Naive thymus-derived CD4-positive, alpha-beta T cell (primary cell): ENCODE measurements around the gene EQTN. TPM values are rescaled to one million over a fixed set of nuclear protein-coding genes. Genes with fewer than 3 reads are reported as not detected.
A peak's percentile ranks its signal among the peaks of the same experiment; 100 is the strongest.

ENCODE experiments used
- ATAC-seq: fragments of 150-1000 bp; cut with Tn5 transposase; 2 replicates; pipeline ENCODE4 v1.10.0; 2021; ENCODE audit warnings: mild to moderate bottlenecking, moderate library complexity
- CTCF ChIA-PET: fragments of 350-600 bp; sonication (Branson Sonifier 250); formaldehyde crosslinking; loops from one replicate; lab custom pipeline; 2021; ENCODE audit warnings: antibody characterized with exemption; lab: Charles Lee
- POLR2A ChIA-PET: fragments of 350-600 bp; sonication (Branson Sonifier 250); formaldehyde crosslinking; loops from one replicate; lab custom pipeline; 2021; ENCODE audit warnings: antibody characterized with exemption, inconsistent platforms; lab: Charles Lee
- DNase-seq, 9 donors: peaks; one replicate each; pipeline versions ENCODE4 v3.0.0 to v3.0.0-alpha.2; 2020 to 2022; ENCODE audit warnings: mixed read lengths in 1 of 9
- H3K27ac ChIP-seq: one replicate; pipeline ENCODE4 v1.7.0; 2013; ENCODE audit warnings: mild to moderate bottlenecking, low read depth, low read length, moderate library complexity
- H3K27me3 ChIP-seq, 2 donors: one replicate each; pipeline ENCODE4 v1.7.0; 2013; ENCODE audit warnings: low read length in 2 of 2, mild to moderate bottlenecking in 2 of 2, moderate library complexity in 2 of 2; ENCODE audit not compliant: control insufficient read depth in 2 of 2, insufficient read depth in 2 of 2
- H3K36me3 ChIP-seq, 3 experiments: 1 replicate in 2 of 3; 2 replicates in 1 of 3; pipeline ENCODE4 v1.7.0; 2013; ENCODE audit warnings: low read length in 3 of 3, mild to moderate bottlenecking in 3 of 3, moderate library complexity in 1 of 3; ENCODE audit not compliant: insufficient read depth in 3 of 3, control insufficient read depth in 2 of 3
- H3K4me1 ChIP-seq, 2 donors: one replicate each; pipeline ENCODE4 v1.7.0; 2013; ENCODE audit warnings: low read length in 2 of 2, mild to moderate bottlenecking in 2 of 2, moderate library complexity in 1 of 2; ENCODE audit not compliant: control insufficient read depth in 2 of 2, insufficient read depth in 2 of 2
- H3K4me3 ChIP-seq: 2 replicates; pipeline ENCODE4 v1.7.0; 2013; ENCODE audit warnings: mild to moderate bottlenecking, low read length
- H3K9me3 ChIP-seq, 3 experiments: 1 replicate in 2 of 3; 2 replicates in 1 of 3; pipeline ENCODE4 v1.7.0; 2013; ENCODE audit warnings: low read length in 3 of 3; ENCODE audit not compliant: control insufficient read depth in 2 of 3
- H3K27ac Mint-ChIP-seq, 9 donors: one replicate each; pipeline ENCODE4 v1.8.0; 2020 to 2022; ENCODE audit warnings: mixed read lengths in 9 of 9, mild to moderate bottlenecking in 8 of 9, moderate library complexity in 5 of 9, inconsistent platforms in 2 of 9
- H3K27me3 Mint-ChIP-seq, 5 donors: one replicate each; pipeline ENCODE4 v1.8.0; 2021 to 2022; ENCODE audit warnings: mixed read lengths in 5 of 5, mild to moderate bottlenecking in 1 of 5
- H3K36me3 Mint-ChIP-seq, 5 donors: one replicate each; pipeline ENCODE4 v1.8.0; 2020 to 2022; ENCODE audit warnings: mixed read lengths in 5 of 5, mild to moderate bottlenecking in 3 of 5, inconsistent platforms in 1 of 5
- H3K4me1 Mint-ChIP-seq, 7 donors: one replicate each; pipeline ENCODE4 v1.8.0; 2020 to 2022; ENCODE audit warnings: mixed read lengths in 7 of 7, mild to moderate bottlenecking in 3 of 7, inconsistent platforms in 1 of 7
- H3K4me3 Mint-ChIP-seq, 10 donors: one replicate each; pipeline ENCODE4 v1.8.0; 2020 to 2022; ENCODE audit warnings: mild to moderate bottlenecking in 10 of 10, mixed read lengths in 10 of 10, moderate library complexity in 6 of 10, inconsistent platforms in 2 of 10
- H3K9me3 Mint-ChIP-seq, 11 donors: one replicate each; pipeline ENCODE4 v1.8.0; 2020 to 2022; ENCODE audit warnings: mixed read lengths in 11 of 11, mild to moderate bottlenecking in 4 of 11, inconsistent platforms in 1 of 11, moderate library complexity in 1 of 11
- intact Hi-C, 2 donors: fragments of 100-400 bp; cut with micrococcal nuclease; formaldehyde crosslinking; loops; one replicate each; pipeline ENCODE4 v1.15.1; 2023
- polyA plus RNA-seq, 2 donors: library from polyadenylated mRNA; unstranded; fragments of 300-500 nt; fragmentation: Illumina TruSeq; gene quantifications; one replicate each; pipeline ENCODE4 v1.2.3, GENCODE V29; 2021
- total RNA-seq, 6 experiments: library from RNA in 5 of 6; stranded (reverse) in 5 of 6; gene quantifications; 1 replicate in 5 of 6; 2 replicates in 1 of 6; pipeline ENCODE4 v1.2.3 and lab custom pipeline; 2021 to 2026

The EQTN gene
- total and polyA plus RNA-seq, 7 experiments from 2014 or later, result not detected

GRCh38 chr9:27333241-27334052 is 36.5 kb upstream of the EQTN start:
- Histone ChIP-seq H3K4me3 (no peak overlapping the region), H3K9me3 (no peaks in the 10 kb centered on the region), H3K27ac (no peak overlapping the region), H3K27me3 (no peaks in the 10 kb centered on the region), H3K4me1 (no peaks in the 10 kb centered on the region), H3K36me3 (no peaks in the 10 kb centered on the region)
- Mint-ChIP-seq H3K27ac (no peak overlapping the region), H3K27me3 (peaks cover 0 to 4% (median 0%) of the 10 kb centered on the region in 5 donors), H3K36me3 (no peaks in the 10 kb centered on the region), H3K4me3 (no peak overlapping the region), H3K4me1 (peaks cover 0 to 12% (median 0%) of the 10 kb centered on the region in 7 donors), H3K9me3 (no peaks in the 10 kb centered on the region)
- ChIA-PET CTCF (interaction anchor here (0.6 to 3.0 kb wide), 8 partner anchors 8 to 281 kb away, joined by 3 to 24 read pairs (median 4); partner anchors contain the start of gene MOB3B), POLR2A (interaction anchor here (0.6 kb wide), 2 partner anchors 221 to 286 kb away, joined by 3 read pairs; no protein-coding TSS in a partner anchor)
- intact Hi-C loops, result loop anchor here (1.0 to 10.0 kb wide), 7 partner anchors 33 to 739 kb away; partner anchors contain the start of genes C9orf72 (in 2 of the 2) and MOB3B (in 2 of the 2)
- DNase-seq, result peak in 7 of 9 donors; percentile 42 to 67 (median 58)
- peak; percentile 73 for ATAC-seq

- peaks cover 0 to 10% (median 0%) of the 10 kb centered on the region in 7 donors for H3K4me1 Mint-ChIP-seq
- peaks cover 0 to 4% (median 0%) of the 10 kb centered on the region in 5 donors for H3K27me3 Mint-ChIP-seq
- H3K4me3 Mint-ChIP-seq, result no peak overlapping the region
- no peaks in the 10 kb centered on the region for H3K36me3 Mint-ChIP-seq
- POLR2A ChIA-PET, result no interaction called here
- H3K9me3 ChIP-seq, result no peaks in the 10 kb centered on the region
- no peaks in the 10 kb centered on the region for H3K36me3 ChIP-seq
- ATAC-seq, result no peak
- no peak overlapping the region for H3K4me3 ChIP-seq
- intact Hi-C loops, result loop anchor here in 1 of 2 donors (10.0 kb wide), 1 partner anchor 393 kb away; no protein-coding TSS in a partner anchor
- DNase-seq, result no peak
- no peaks in the 10 kb centered on the region for H3K4me1 ChIP-seq
- H3K27me3 ChIP-seq, result no peaks in the 10 kb centered on the region
- CTCF ChIA-PET, result interaction anchor here (1.2 to 3.0 kb wide), 2 partner anchors 199 to 203 kb away, joined by 3 to 24 read pairs; partner anchors contain the start of gene MOB3B
- H3K27ac ChIP-seq, result no peak overlapping the region
- H3K9me3 Mint-ChIP-seq, result peaks cover 0 to 1% (median 0%) of the 10 kb centered on the region in 11 donors
- H3K27ac Mint-ChIP-seq, result peak overlapping the region in 1 of 9 donors; percentile 39
Observed at GRCh38 chr9:27331393-27331792, 34.4 kb upstream of the EQTN start.

- peaks cover 0 to 2% (median 0%) of the 10 kb centered on the region in 11 donors for H3K9me3 Mint-ChIP-seq
- H3K4me3 Mint-ChIP-seq, result no peak overlapping the region
- Histone ChIP-seq H3K9me3 (no peaks in the 10 kb centered on the region), H3K4me3 (no peak overlapping the region), H3K4me1 (no peaks in the 10 kb centered on the region), H3K27ac (no peak overlapping the region), H3K27me3 (no peaks in the 10 kb centered on the region), H3K36me3 (no peaks in the 10 kb centered on the region)
- no peak overlapping the region for H3K27ac Mint-ChIP-seq
- CTCF ChIA-PET, result interaction anchor here (0.7 kb wide), 1 partner anchor 26 kb away, joined by 3 read pairs; no protein-coding TSS in a partner anchor
- POLR2A ChIA-PET, result no interaction called here
- peaks cover 0 to 6% (median 0%) of the 10 kb centered on the region in 7 donors for H3K4me1 Mint-ChIP-seq
- intact Hi-C loops, result no loop called here
- no peaks in the 10 kb centered on the region for H3K36me3 Mint-ChIP-seq
- peaks cover 0 to 12% (median 4%) of the 10 kb centered on the region in 5 donors for H3K27me3 Mint-ChIP-seq
- no peak for ATAC-seq
- DNase-seq, result no peak
Observed at GRCh38 chr9:27329291-27329690, 32.3 kb upstream of the EQTN start.

DNA sequence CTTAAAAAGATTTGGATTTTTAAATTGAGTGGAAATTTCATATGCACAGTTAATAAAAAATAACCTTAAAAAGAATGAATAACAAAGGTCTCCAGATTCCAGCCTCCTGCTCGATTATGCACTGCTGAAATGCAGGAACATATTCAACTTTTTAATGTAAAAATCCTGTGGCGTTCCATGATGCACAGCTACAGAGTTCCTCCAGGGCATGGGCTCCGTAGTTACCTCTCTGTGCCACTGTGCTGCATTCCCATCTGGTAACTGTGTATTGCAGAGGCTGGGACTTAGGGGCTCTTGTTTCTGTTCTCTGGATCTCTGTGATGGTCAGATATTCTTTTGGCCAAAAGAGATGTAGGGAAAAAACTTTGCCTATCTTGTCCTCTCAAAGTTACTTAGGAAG is 31.5 kb upstream of the EQTN start:
- H3K27ac ChIP-seq, result no peak overlapping the region

DNA sequence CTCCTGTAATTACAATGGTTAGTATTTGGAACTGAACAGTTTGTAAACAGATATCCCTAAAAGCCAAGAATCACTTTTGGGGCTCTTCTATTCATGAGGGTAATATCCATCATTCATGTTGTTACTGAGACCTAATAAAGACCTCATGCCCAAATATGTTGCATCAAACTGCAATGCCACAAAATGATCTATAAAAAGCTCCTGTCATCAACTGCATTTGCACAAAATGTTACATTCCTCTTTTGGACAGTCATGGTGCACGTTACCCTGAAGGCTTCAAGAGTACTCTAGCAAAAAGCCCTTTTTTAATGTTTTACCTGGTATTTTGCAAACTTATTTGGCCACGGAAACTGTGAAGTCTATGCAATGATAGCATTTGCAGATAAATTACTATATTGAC is 14.2 kb upstream of the EQTN start:
- H3K4me1 Mint-ChIP-seq, result no peaks in the 10 kb centered on the region
- H3K36me3 Mint-ChIP-seq, result no peaks in the 10 kb centered on the region
- Histone ChIP-seq H3K27me3 (no peaks in the 10 kb centered on the region), H3K4me1 (no peaks in the 10 kb centered on the region), H3K36me3 (no peaks in the 10 kb centered on the region), H3K4me3 (no peak overlapping the region), H3K27ac (no peak overlapping the region), H3K9me3 (no peaks in the 10 kb centered on the region)
- peaks cover 0 to 14% (median 4%) of the 10 kb centered on the region in 5 donors for H3K27me3 Mint-ChIP-seq
- no peak for DNase-seq
- no peak for ATAC-seq
- no peak overlapping the region for H3K27ac Mint-ChIP-seq
- no peaks in the 10 kb centered on the region for H3K9me3 Mint-ChIP-seq
- intact Hi-C loops, result no loop called here
- CTCF ChIA-PET, result no interaction called here
- POLR2A ChIA-PET, result no interaction called here
- H3K4me3 Mint-ChIP-seq, result no peak overlapping the region

More for the DNA sequence above, 31.5 kb upstream of the EQTN start:
- intact Hi-C loops, result no loop called here
- Mint-ChIP-seq H3K27me3 (peaks cover 0 to 16% (median 7%) of the 10 kb centered on the region in 5 donors), H3K4me1 (peaks cover 0 to 3% (median 0%) of the 10 kb centered on the region in 7 donors), H3K9me3 (peaks cover 0 to 2% (median 0%) of the 10 kb centered on the region in 11 donors), H3K4me3 (no peak overlapping the region), H3K27ac (no peak overlapping the region), H3K36me3 (no peaks in the 10 kb centered on the region)
- Histone ChIP-seq H3K9me3 (no peaks in the 10 kb centered on the region), H3K4me3 (no peak overlapping the region), H3K27me3 (no peaks in the 10 kb centered on the region), H3K4me1 (no peaks in the 10 kb centered on the region), H3K36me3 (no peaks in the 10 kb centered on the region)
- ChIA-PET POLR2A (no interaction called here), CTCF (interaction anchor here (0.8 kb wide), 1 partner anchor 125 kb away, joined by 4 read pairs; no protein-coding TSS in a partner anchor)
- DNase-seq (no peak), ATAC-seq (no peak)

DNA sequence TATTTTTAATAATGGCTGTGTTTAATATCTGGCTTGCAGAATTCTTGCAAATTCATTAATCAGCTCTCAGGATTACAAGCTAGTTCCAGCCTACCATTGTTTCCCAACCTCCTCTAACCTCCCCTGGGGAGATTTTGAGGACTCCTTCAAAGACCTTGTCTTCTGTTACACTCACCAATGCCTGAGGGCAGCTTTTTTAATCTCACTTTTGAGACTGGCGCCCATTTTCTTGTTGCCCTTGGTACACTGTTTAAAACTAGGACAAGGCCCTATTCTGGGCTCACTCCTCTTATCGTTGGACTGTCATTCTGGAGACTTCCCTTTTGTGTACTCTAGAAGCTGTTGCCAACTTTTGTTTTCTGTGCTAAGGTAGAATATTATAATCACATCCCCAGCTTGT is 13.6 kb upstream of the EQTN start:
- ATAC-seq, result no peak
- ChIA-PET CTCF (no interaction called here), POLR2A (no interaction called here)
- Histone ChIP-seq H3K4me1 (no peaks in the 10 kb centered on the region), H3K4me3 (no peak overlapping the region), H3K9me3 (no peaks in the 10 kb centered on the region), H3K27ac (no peak overlapping the region), H3K36me3 (no peaks in the 10 kb centered on the region), H3K27me3 (no peaks in the 10 kb centered on the region)
- intact Hi-C loops, result no loop called here
- Mint-ChIP-seq H3K4me1 (no peaks in the 10 kb centered on the region), H3K9me3 (no peaks in the 10 kb centered on the region), H3K4me3 (no peak overlapping the region), H3K27me3 (peaks cover 0 to 14% (median 4%) of the 10 kb centered on the region in 5 donors), H3K36me3 (no peaks in the 10 kb centered on the region), H3K27ac (no peak overlapping the region)
- no peak for DNase-seq
